ENCODE data around the gene GRIA1. TPM values are rescaled to one million over a fixed set of nuclear protein-coding genes. Genes with fewer than 3 reads are reported as not detected.

The GRIA1 gene
- total and polyA plus RNA-seq, 2 of the 13 experiments (the other 11 are each of a cell fraction or from before 2014, with no cell fraction given): not detected

GRCh38 chr5:153456993-153457392 is 33.5 kb upstream of the GRIA1 start (continued):
- TF ChIP-seq, protein P1, sequence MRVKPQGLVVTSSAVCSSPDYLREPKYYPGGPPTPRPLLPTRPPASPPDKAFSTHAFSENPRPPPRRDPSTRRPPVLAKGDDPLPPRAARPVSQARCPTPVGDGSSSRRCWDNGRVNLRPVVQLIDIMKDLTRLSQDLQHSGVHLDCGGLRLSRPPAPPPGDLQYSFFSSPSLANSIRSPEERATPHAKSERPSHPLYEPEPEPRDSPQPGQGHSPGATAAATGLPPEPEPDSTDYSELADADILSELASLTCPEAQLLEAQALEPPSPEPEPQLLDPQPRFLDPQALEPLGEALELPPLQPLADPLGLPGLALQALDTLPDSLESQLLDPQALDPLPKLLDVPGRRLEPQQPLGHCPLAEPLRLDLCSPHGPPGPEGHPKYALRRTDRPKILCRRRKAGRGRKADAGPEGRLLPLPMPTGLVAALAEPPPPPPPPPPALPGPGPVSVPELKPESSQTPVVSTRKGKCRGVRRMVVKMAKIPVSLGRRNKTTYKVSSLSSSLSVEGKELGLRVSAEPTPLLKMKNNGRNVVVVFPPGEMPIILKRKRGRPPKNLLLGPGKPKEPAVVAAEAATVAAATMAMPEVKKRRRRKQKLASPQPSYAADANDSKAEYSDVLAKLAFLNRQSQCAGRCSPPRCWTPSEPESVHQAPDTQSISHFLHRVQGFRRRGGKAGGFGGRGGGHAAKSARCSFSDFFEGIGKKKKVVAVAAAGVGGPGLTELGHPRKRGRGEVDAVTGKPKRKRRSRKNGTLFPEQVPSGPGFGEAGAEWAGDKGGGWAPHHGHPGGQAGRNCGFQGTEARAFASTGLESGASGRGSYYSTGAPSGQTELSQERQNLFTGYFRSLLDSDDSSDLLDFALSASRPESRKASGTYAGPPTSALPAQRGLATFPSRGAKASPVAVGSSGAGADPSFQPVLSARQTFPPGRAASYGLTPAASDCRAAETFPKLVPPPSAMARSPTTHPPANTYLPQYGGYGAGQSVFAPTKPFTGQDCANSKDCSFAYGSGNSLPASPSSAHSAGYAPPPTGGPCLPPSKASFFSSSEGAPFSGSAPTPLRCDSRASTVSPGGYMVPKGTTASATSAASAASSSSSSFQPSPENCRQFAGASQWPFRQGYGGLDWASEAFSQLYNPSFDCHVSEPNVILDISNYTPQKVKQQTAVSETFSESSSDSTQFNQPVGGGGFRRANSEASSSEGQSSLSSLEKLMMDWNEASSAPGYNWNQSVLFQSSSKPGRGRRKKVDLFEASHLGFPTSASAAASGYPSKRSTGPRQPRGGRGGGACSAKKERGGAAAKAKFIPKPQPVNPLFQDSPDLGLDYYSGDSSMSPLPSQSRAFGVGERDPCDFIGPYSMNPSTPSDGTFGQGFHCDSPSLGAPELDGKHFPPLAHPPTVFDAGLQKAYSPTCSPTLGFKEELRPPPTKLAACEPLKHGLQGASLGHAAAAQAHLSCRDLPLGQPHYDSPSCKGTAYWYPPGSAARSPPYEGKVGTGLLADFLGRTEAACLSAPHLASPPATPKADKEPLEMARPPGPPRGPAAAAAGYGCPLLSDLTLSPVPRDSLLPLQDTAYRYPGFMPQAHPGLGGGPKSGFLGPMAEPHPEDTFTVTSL (CRISPR knock-in tag; IDR thresholded peaks at IDR 0.05; ENCODE audit: borderline replicate concordance): no peak
- TF ChIP-seq ZNF281 (CRISPR knock-in tag; IDR thresholded peaks at IDR 0.05; ENCODE audit: borderline replicate concordance) (no peak), ZNF619 (CRISPR knock-in tag; IDR thresholded peaks at IDR 0.05) (no peak), TRAFD1 (CRISPR knock-in tag; IDR thresholded peaks at IDR 0.05; ENCODE audit: borderline replicate concordance) (no peak)
- TF ChIP-seq, protein P2, sequence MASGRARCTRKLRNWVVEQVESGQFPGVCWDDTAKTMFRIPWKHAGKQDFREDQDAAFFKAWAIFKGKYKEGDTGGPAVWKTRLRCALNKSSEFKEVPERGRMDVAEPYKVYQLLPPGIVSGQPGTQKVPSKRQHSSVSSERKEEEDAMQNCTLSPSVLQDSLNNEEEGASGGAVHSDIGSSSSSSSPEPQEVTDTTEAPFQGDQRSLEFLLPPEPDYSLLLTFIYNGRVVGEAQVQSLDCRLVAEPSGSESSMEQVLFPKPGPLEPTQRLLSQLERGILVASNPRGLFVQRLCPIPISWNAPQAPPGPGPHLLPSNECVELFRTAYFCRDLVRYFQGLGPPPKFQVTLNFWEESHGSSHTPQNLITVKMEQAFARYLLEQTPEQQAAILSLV (CRISPR knock-in tag; IDR thresholded peaks at IDR 0.05; ENCODE audit: borderline replicate concordance): no peak
- TF ChIP-seq, protein P3, sequence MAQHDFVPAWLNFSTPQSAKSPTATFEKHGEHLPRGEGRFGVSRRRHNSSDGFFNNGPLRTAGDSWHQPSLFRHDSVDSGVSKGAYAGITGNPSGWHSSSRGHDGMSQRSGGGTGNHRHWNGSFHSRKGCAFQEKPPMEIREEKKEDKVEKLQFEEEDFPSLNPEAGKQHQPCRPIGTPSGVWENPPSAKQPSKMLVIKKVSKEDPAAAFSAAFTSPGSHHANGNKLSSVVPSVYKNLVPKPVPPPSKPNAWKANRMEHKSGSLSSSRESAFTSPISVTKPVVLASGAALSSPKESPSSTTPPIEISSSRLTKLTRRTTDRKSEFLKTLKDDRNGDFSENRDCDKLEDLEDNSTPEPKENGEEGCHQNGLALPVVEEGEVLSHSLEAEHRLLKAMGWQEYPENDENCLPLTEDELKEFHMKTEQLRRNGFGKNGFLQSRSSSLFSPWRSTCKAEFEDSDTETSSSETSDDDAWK (CRISPR knock-in tag; IDR thresholded peaks at IDR 0.05): no peak
